KOPT-K1 (cell line): ENCODE results near the gene VPS13C.

Experiments
- H3K27ac ChIP-seq: fragments of 200-600 bp; sonication (generic); 2 replicates; pipeline ENCODE4 v1.5.1; 2016; ENCODE audit warnings: antibody characterized with exemption, mild to moderate bottlenecking, low read depth, low read length; ENCODE audit not compliant: poor library complexity, severe bottlenecking
- H3K36me3 ChIP-seq: fragments of 200-600 bp; sonication (generic); 2 replicates; pipeline ENCODE4 v1.5.1; 2017; ENCODE audit warnings: antibody characterized with exemption, mild to moderate bottlenecking, low read length, moderate library complexity; ENCODE audit not compliant: insufficient read depth
- H3K9me3 ChIP-seq: fragments of 200-600 bp; sonication (generic); 2 replicates; pipeline ENCODE4 v1.5.1; 2017; ENCODE audit warnings: antibody characterized with exemption, low read length, mild to moderate bottlenecking; ENCODE audit not compliant: insufficient read depth, poor library complexity, severe bottlenecking

Gene VPS13C

GRCh38 chr15:62088353-62088693 lies 28.1 kb upstream of the VPS13C start:
- no peak overlapping the region for H3K27ac ChIP-seq
- H3K9me3 ChIP-seq, result peaks cover 10% of the 10 kb centered on the region

GRCh38 chr15:62087671-62088352 lies 27.6 kb upstream of the VPS13C start:
- H3K27ac ChIP-seq, result no peak overlapping the region
- no peaks in the 10 kb centered on the region for H3K36me3 ChIP-seq
- peaks cover 15% of the 10 kb centered on the region for H3K9me3 ChIP-seq

More at GRCh38 chr15:62088353-62088693, 28.1 kb upstream of the VPS13C start:
- H3K36me3 ChIP-seq, result no peaks in the 10 kb centered on the region

GRCh38 chr15:62085740-62086139 lies 25.5 kb upstream of the VPS13C start:
- no peak overlapping the region for H3K27ac ChIP-seq

GRCh38 chr15:62083194-62084154 lies 23.2 kb upstream of the VPS13C start:
- Histone ChIP-seq H3K9me3 (peaks cover 16% of the 10 kb centered on the region), H3K36me3 (no peaks in the 10 kb centered on the region), H3K27ac (no peak overlapping the region)

More at GRCh38 chr15:62085740-62086139, 25.5 kb upstream of the VPS13C start:
- Histone ChIP-seq H3K36me3 (no peaks in the 10 kb centered on the region), H3K9me3 (peaks cover 16% of the 10 kb centered on the region)

GRCh38 chr15:62079594-62079993 lies 19.3 kb upstream of the VPS13C start:
- Histone ChIP-seq H3K9me3 (peaks cover 16% of the 10 kb centered on the region), H3K27ac (no peak overlapping the region), H3K36me3 (no peaks in the 10 kb centered on the region)

GRCh38 chr15:62075595-62076277 lies 15.5 kb upstream of the VPS13C start:
- Histone ChIP-seq H3K27ac (no peak overlapping the region), H3K9me3 (no peaks in the 10 kb centered on the region), H3K36me3 (no peaks in the 10 kb centered on the region)

GRCh38 chr15:62071711-62072308 lies 11.6 kb upstream of the VPS13C start:
- Histone ChIP-seq H3K27ac (no peak overlapping the region), H3K36me3 (no peaks in the 10 kb centered on the region), H3K9me3 (no peaks in the 10 kb centered on the region)

GRCh38 chr15:62069551-62069950 lies 9.3 kb upstream of the VPS13C start:
- Histone ChIP-seq H3K27ac (no peak overlapping the region), H3K9me3 (no peaks in the 10 kb centered on the region), H3K36me3 (no peaks in the 10 kb centered on the region)

GRCh38 chr15:62068810-62069167 lies 8.5 kb upstream of the VPS13C start:
- Histone ChIP-seq H3K9me3 (no peaks in the 10 kb centered on the region), H3K36me3 (no peaks in the 10 kb centered on the region), H3K27ac (no peak overlapping the region)

- Histone ChIP-seq H3K36me3 (no peaks in the 10 kb centered on the region), H3K27ac (no peak overlapping the region)
Measured at GRCh38 chr15:62068071-62068809, 8.0 kb upstream of the VPS13C start.

GRCh38 chr15:62067448-62068044 lies 7.3 kb upstream of the VPS13C start:
- Histone ChIP-seq H3K36me3 (no peaks in the 10 kb centered on the region), H3K27ac (no peak overlapping the region), H3K9me3 (no peaks in the 10 kb centered on the region)

More at GRCh38 chr15:62068071-62068809, 8.0 kb upstream of the VPS13C start:
- H3K9me3 ChIP-seq, result no peaks in the 10 kb centered on the region

GRCh38 chr15:62066663-62067447 lies 6.6 kb upstream of the VPS13C start, which contains the start of gene C2CD4A:
C2CD4A (plus strand) TSS chr15:62066977; CDS start chr15:62067614, 637 bp downstream.
- Histone ChIP-seq H3K27ac (no peak within 1 kb of the TSS), H3K36me3 (no peaks in the 10 kb centered on the region), H3K9me3 (no peaks in the 10 kb centered on the region)

GRCh38 chr15:62063825-62064635 lies 3.8 kb upstream of the VPS13C start:
- no peaks in the 10 kb centered on the region for H3K9me3 ChIP-seq
- no peaks in the 10 kb centered on the region for H3K36me3 ChIP-seq
- no peak overlapping the region for H3K27ac ChIP-seq
